Measurements from ENCODE around the gene DNM3. TPM values are rescaled to one million over a fixed set of nuclear protein-coding genes. Genes with fewer than 3 reads are reported as not detected.
A peak's percentile ranks its signal among the peaks of the same experiment; 100 is the strongest.

DNM3 gene
- total RNA-seq, 1 donor from 2014 or later, result 2.6 TPM

GRCh38 chr1:172276120-172276818, 435.0 kb downstream of the DNM3 start:
- no peaks in the 10 kb centered on the region for H3K27me3 ChIP-seq (ENCODE audit: control insufficient read depth in 3 of 3, insufficient read depth in 3 of 3, low read length in 3 of 3)
- no peaks in the 10 kb centered on the region for H3K36me3 ChIP-seq (ENCODE audit: control insufficient read depth in 3 of 3, insufficient read depth in 3 of 3, low read length in 3 of 3)
- no peaks in the 10 kb centered on the region for H3K9me3 ChIP-seq (ENCODE audit: control insufficient read depth in 3 of 3, low read length in 3 of 3)
- H3K4me3 ChIP-seq (ENCODE audit: low read length in 3 of 3), result no peak overlapping the region
- H3K9ac ChIP-seq (ENCODE audit: low read depth in 1 of 3, low read length in 3 of 3), result no peak overlapping the region
- H3K27ac ChIP-seq (ENCODE audit: low read depth, low read length), result no peak overlapping the region
- H3K4me1 ChIP-seq (ENCODE audit: control insufficient read depth in 3 of 3, insufficient read depth in 3 of 3, low read length in 3 of 3), result no peaks in the 10 kb centered on the region

- Histone ChIP-seq H3K9me3 (ENCODE audit: control insufficient read depth in 3 of 3, low read length in 3 of 3) (no peaks in the 10 kb centered on the region), H3K36me3 (ENCODE audit: control insufficient read depth in 3 of 3, insufficient read depth in 3 of 3, low read length in 3 of 3) (no peaks in the 10 kb centered on the region), H3K27me3 (ENCODE audit: control insufficient read depth in 3 of 3, insufficient read depth in 3 of 3, low read length in 3 of 3) (no peaks in the 10 kb centered on the region), H3K4me3 (ENCODE audit: low read length in 3 of 3) (no peak overlapping the region), H3K9ac (ENCODE audit: low read depth in 1 of 3, low read length in 3 of 3) (no peak overlapping the region), H3K4me1 (ENCODE audit: control insufficient read depth in 3 of 3, insufficient read depth in 3 of 3, low read length in 3 of 3) (no peaks in the 10 kb centered on the region), H3K27ac (ENCODE audit: low read depth, low read length) (no peak overlapping the region)
Measured at GRCh38 chr1:172277275-172277674, 436.0 kb downstream of the DNM3 start.

GRCh38 chr1:172277989-172278388, 436.7 kb downstream of the DNM3 start:
- no peak overlapping the region for H3K9ac ChIP-seq (ENCODE audit: low read depth in 1 of 3, low read length in 3 of 3)
- no peak overlapping the region for H3K27ac ChIP-seq (ENCODE audit: low read depth, low read length)
- H3K9me3 ChIP-seq (ENCODE audit: control insufficient read depth in 3 of 3, low read length in 3 of 3), result no peaks in the 10 kb centered on the region

GRCh38 chr1:172278478-172278877, 437.2 kb downstream of the DNM3 start:
- H3K27ac ChIP-seq (ENCODE audit: low read depth, low read length), result no peak overlapping the region
- no peak overlapping the region for H3K9ac ChIP-seq (ENCODE audit: low read depth in 1 of 3, low read length in 3 of 3)
- H3K9me3 ChIP-seq (ENCODE audit: control insufficient read depth in 3 of 3, low read length in 3 of 3), result no peaks in the 10 kb centered on the region
- H3K36me3 ChIP-seq (ENCODE audit: control insufficient read depth in 3 of 3, insufficient read depth in 3 of 3, low read length in 3 of 3), result no peaks in the 10 kb centered on the region
- no peak overlapping the region for H3K4me3 ChIP-seq (ENCODE audit: low read length in 3 of 3)
- H3K4me1 ChIP-seq (ENCODE audit: control insufficient read depth in 3 of 3, insufficient read depth in 3 of 3, low read length in 3 of 3), result no peaks in the 10 kb centered on the region
- no peaks in the 10 kb centered on the region for H3K27me3 ChIP-seq (ENCODE audit: control insufficient read depth in 3 of 3, insufficient read depth in 3 of 3, low read length in 3 of 3)

More at GRCh38 chr1:172277989-172278388, 436.7 kb downstream of the DNM3 start:
- Histone ChIP-seq H3K36me3 (ENCODE audit: control insufficient read depth in 3 of 3, insufficient read depth in 3 of 3, low read length in 3 of 3) (no peaks in the 10 kb centered on the region), H3K4me3 (ENCODE audit: low read length in 3 of 3) (no peak overlapping the region), H3K27me3 (ENCODE audit: control insufficient read depth in 3 of 3, insufficient read depth in 3 of 3, low read length in 3 of 3) (no peaks in the 10 kb centered on the region), H3K4me1 (ENCODE audit: control insufficient read depth in 3 of 3, insufficient read depth in 3 of 3, low read length in 3 of 3) (no peaks in the 10 kb centered on the region)

GRCh38 chr1:172279939-172280636, 438.8 kb downstream of the DNM3 start:
- Histone ChIP-seq H3K9ac (ENCODE audit: low read depth in 1 of 3, low read length in 3 of 3) (no peak overlapping the region), H3K27me3 (ENCODE audit: control insufficient read depth in 3 of 3, insufficient read depth in 3 of 3, low read length in 3 of 3) (no peaks in the 10 kb centered on the region), H3K27ac (ENCODE audit: low read depth, low read length) (no peak overlapping the region), H3K36me3 (ENCODE audit: control insufficient read depth in 3 of 3, insufficient read depth in 3 of 3, low read length in 3 of 3) (no peaks in the 10 kb centered on the region), H3K4me3 (ENCODE audit: low read length in 3 of 3) (no peak overlapping the region), H3K9me3 (ENCODE audit: control insufficient read depth in 3 of 3, low read length in 3 of 3) (no peaks in the 10 kb centered on the region), H3K4me1 (ENCODE audit: control insufficient read depth in 3 of 3, insufficient read depth in 3 of 3, low read length in 3 of 3) (no peaks in the 10 kb centered on the region)

GRCh38 chr1:172283766-172284165, 442.5 kb downstream of the DNM3 start:
- Histone ChIP-seq H3K4me3 (ENCODE audit: low read length in 3 of 3) (no peak overlapping the region), H3K27ac (ENCODE audit: low read depth, low read length) (peak overlapping the region; percentile 5), H3K4me1 (ENCODE audit: control insufficient read depth in 3 of 3, insufficient read depth in 3 of 3, low read length in 3 of 3) (peaks cover 2 to 12% (median 2%) of the 10 kb centered on the region in 3 donors), H3K9me3 (ENCODE audit: control insufficient read depth in 3 of 3, low read length in 3 of 3) (no peaks in the 10 kb centered on the region), H3K9ac (ENCODE audit: low read depth in 1 of 3, low read length in 3 of 3) (no peak overlapping the region), H3K36me3 (ENCODE audit: control insufficient read depth in 3 of 3, insufficient read depth in 3 of 3, low read length in 3 of 3) (no peaks in the 10 kb centered on the region), H3K27me3 (ENCODE audit: control insufficient read depth in 3 of 3, insufficient read depth in 3 of 3, low read length in 3 of 3) (no peaks in the 10 kb centered on the region)

GRCh38 chr1:172286629-172287076, 445.4 kb downstream of the DNM3 start:
- Histone ChIP-seq H3K36me3 (ENCODE audit: control insufficient read depth in 3 of 3, insufficient read depth in 3 of 3, low read length in 3 of 3) (no peaks in the 10 kb centered on the region), H3K27ac (ENCODE audit: low read depth, low read length) (peak overlapping the region; percentile 56), H3K4me3 (ENCODE audit: low read length in 3 of 3) (no peak overlapping the region), H3K4me1 (ENCODE audit: control insufficient read depth in 3 of 3, insufficient read depth in 3 of 3, low read length in 3 of 3) (peaks cover 2 to 12% (median 2%) of the 10 kb centered on the region in 3 donors), H3K9me3 (ENCODE audit: control insufficient read depth in 3 of 3, low read length in 3 of 3) (no peaks in the 10 kb centered on the region), H3K9ac (ENCODE audit: low read depth in 1 of 3, low read length in 3 of 3) (no peak overlapping the region), H3K27me3 (ENCODE audit: control insufficient read depth in 3 of 3, insufficient read depth in 3 of 3, low read length in 3 of 3) (no peaks in the 10 kb centered on the region)

- Histone ChIP-seq H3K4me1 (ENCODE audit: control insufficient read depth in 3 of 3, insufficient read depth in 3 of 3, low read length in 3 of 3) (peaks cover 2 to 12% (median 2%) of the 10 kb centered on the region in 3 donors), H3K27me3 (ENCODE audit: control insufficient read depth in 3 of 3, insufficient read depth in 3 of 3, low read length in 3 of 3) (no peaks in the 10 kb centered on the region), H3K9ac (ENCODE audit: low read depth in 1 of 3, low read length in 3 of 3) (no peak overlapping the region), H3K4me3 (ENCODE audit: low read length in 3 of 3) (no peak overlapping the region), H3K36me3 (ENCODE audit: control insufficient read depth in 3 of 3, insufficient read depth in 3 of 3, low read length in 3 of 3) (no peaks in the 10 kb centered on the region), H3K27ac (ENCODE audit: low read depth, low read length) (peak overlapping the region; percentile 56), H3K9me3 (ENCODE audit: control insufficient read depth in 3 of 3, low read length in 3 of 3) (no peaks in the 10 kb centered on the region)
Measured at GRCh38 chr1:172287208-172287607, 445.9 kb downstream of the DNM3 start.

GRCh38 chr1:172288581-172288980, 447.3 kb downstream of the DNM3 start:
- H3K27ac ChIP-seq (ENCODE audit: low read depth, low read length), result no peak overlapping the region
- H3K9me3 ChIP-seq (ENCODE audit: control insufficient read depth in 3 of 3, low read length in 3 of 3), result no peaks in the 10 kb centered on the region
- no peak overlapping the region for H3K9ac ChIP-seq (ENCODE audit: low read depth in 1 of 3, low read length in 3 of 3)
- H3K36me3 ChIP-seq (ENCODE audit: control insufficient read depth in 3 of 3, insufficient read depth in 3 of 3, low read length in 3 of 3), result no peaks in the 10 kb centered on the region
- H3K4me1 ChIP-seq (ENCODE audit: control insufficient read depth in 3 of 3, insufficient read depth in 3 of 3, low read length in 3 of 3), result peaks cover 2 to 12% (median 2%) of the 10 kb centered on the region in 3 donors
- H3K4me3 ChIP-seq (ENCODE audit: low read length in 3 of 3), result no peak overlapping the region
- H3K27me3 ChIP-seq (ENCODE audit: control insufficient read depth in 3 of 3, insufficient read depth in 3 of 3, low read length in 3 of 3), result no peaks in the 10 kb centered on the region

GRCh38 chr1:172289448-172289847, 448.1 kb downstream of the DNM3 start:
- Histone ChIP-seq H3K4me1 (ENCODE audit: control insufficient read depth in 3 of 3, insufficient read depth in 3 of 3, low read length in 3 of 3) (peaks cover 2 to 12% (median 2%) of the 10 kb centered on the region in 3 donors), H3K9ac (ENCODE audit: low read depth in 1 of 3, low read length in 3 of 3) (no peak overlapping the region), H3K27me3 (ENCODE audit: control insufficient read depth in 3 of 3, insufficient read depth in 3 of 3, low read length in 3 of 3) (no peaks in the 10 kb centered on the region), H3K27ac (ENCODE audit: low read depth, low read length) (no peak overlapping the region), H3K36me3 (ENCODE audit: control insufficient read depth in 3 of 3, insufficient read depth in 3 of 3, low read length in 3 of 3) (no peaks in the 10 kb centered on the region), H3K4me3 (ENCODE audit: low read length in 3 of 3) (no peak overlapping the region), H3K9me3 (ENCODE audit: control insufficient read depth in 3 of 3, low read length in 3 of 3) (no peaks in the 10 kb centered on the region)
